D721Med (cell line): Measurements from ENCODE around the gene UBE4A.
A peak's percentile ranks its signal among the peaks of the same experiment; 100 is the strongest.

Source experiments
- DNase-seq: peaks from one replicate; pipeline ENCODE4 v3.0.0; 2011; ENCODE audit warnings: low spot score; ENCODE audit not compliant: insufficient read length
- FAIRE-seq: peaks from 2 replicates; lab custom pipeline; 2011; peaks lifted over from hg19 to GRCh38; lab: Jason Lieb, UNC
- CTCF ChIP-seq: IDR thresholded peaks from 2 replicates; pipeline ENCODE4 v1.5.1; 2012; ENCODE audit warnings: mild to moderate bottlenecking, control low read depth; ENCODE audit not compliant: insufficient read depth; ENCODE audit errors: missing control alignments

UBE4A gene

GRCh38 chr11:118342503-118343161, 16.8 kb upstream of the UBE4A start, which contains the start of gene CD3D:
TSS of gene CD3D (minus strand) at chr11:118342705. CDS start at chr11:118342607, 98 bp downstream.
- FAIRE-seq, result no peak
- no peak for DNase-seq
- no peak for TF ChIP-seq CTCF

GRCh38 chr11:118343248-118343647, 16.2 kb upstream of the UBE4A start:
- FAIRE-seq (no peak), DNase-seq (no peak)
- no peak for TF ChIP-seq CTCF

GRCh38 chr11:118343981-118344515, 15.4 kb upstream of the UBE4A start, which contains the start of gene CD3G:
TSS of gene CD3G (plus strand) at chr11:118344344. CDS start at chr11:118344424, 80 bp downstream.
- no peak for DNase-seq
- FAIRE-seq, result no peak
- no peak for TF ChIP-seq CTCF

GRCh38 chr11:118349475-118349874, 9.9 kb upstream of the UBE4A start:
- no peak for DNase-seq
- no peak for FAIRE-seq
- TF ChIP-seq CTCF, result no peak

GRCh38 chr11:118353084-118353710, 6.2 kb upstream of the UBE4A start:
- no peak for DNase-seq
- TF ChIP-seq CTCF, result peak; percentile 47
- FAIRE-seq, result no peak

GRCh38 chr11:118358071-118358470, 1.3 kb upstream of the UBE4A start:
- no peak for FAIRE-seq
- DNase-seq, result no peak
- no peak for TF ChIP-seq CTCF
